Gastroesophageal sphincter (tissue), 3 donors: ENCODE results near the gene RFNG.

Experiments
- CTCF ChIP-seq, 4 experiments: fragments of 200-600 bp in 2 of 4; fragments of 450-650 bp in 2 of 4; sonication (generic) in 1 of 4; IDR thresholded peaks; one replicate each; pipeline ENCODE4 v1.5.1; 2017 to 2019; ENCODE audit warnings: antibody characterized with exemption in 4 of 4, mild to moderate bottlenecking in 2 of 4, moderate library complexity in 2 of 4
- EP300 ChIP-seq: sonication (generic); formaldehyde crosslinking; IDR thresholded peaks from one replicate; pipeline ENCODE4 v1.6.1; 2017; ENCODE audit warnings: antibody characterized with exemption, mild to moderate bottlenecking
- POLR2A ChIP-seq, 2 donors: fragments of 450-650 bp; IDR thresholded peaks; one replicate each; pipeline ENCODE4 v1.6.1; 2017; ENCODE audit warnings: antibody characterized with exemption in 2 of 2, mild to moderate bottlenecking in 2 of 2, moderate library complexity in 1 of 2
- POLR2AphosphoS5 ChIP-seq: sonication (generic); formaldehyde crosslinking; IDR thresholded peaks from one replicate; pipeline ENCODE4 v1.6.1; 2017; ENCODE audit warnings: antibody characterized with exemption

GRCh38 chr17:82062076-82062983 is 10.7 kb upstream of the RFNG start:
- TF ChIP-seq POLR2A (IDR thresholded peaks at IDR 0.05): no peak
- no peak for TF ChIP-seq CTCF (IDR thresholded peaks at IDR 0.05)
- TF ChIP-seq EP300: no peak
- TF ChIP-seq POLR2AphosphoS5: no peak
